Left cardiac atrium (tissue), 4 donors: ENCODE results near the gene GNAI1. TPM values are rescaled to one million over a fixed set of nuclear protein-coding genes. Genes with fewer than 3 reads are reported as not detected.
A peak's percentile ranks its signal among the peaks of the same experiment; 100 is the strongest.

Source experiments
- ATAC-seq, 2 donors: fragments of 200-7000 bp; cut with Tn5 transposase; one replicate each; pipeline ENCODE4 v1.9.1; 2020; ENCODE audit warnings: mild to moderate bottlenecking in 2 of 2, moderate library complexity in 2 of 2
- DNase-seq: peaks from one replicate; pipeline ENCODE4 v3.0.0-alpha.2; 2020
- intact Hi-C, 2 donors: fragments of 100-400 bp; cut with DNase I; formaldehyde crosslinking; loops; one replicate each; pipeline versions ENCODE4 v1.14.1 to v1.15.1; 2022 to 2023
- total RNA-seq, 2 donors: library from RNA; stranded (reverse); fragmentation: NEBNext Ultra II Directional; extraction: Animal tissue kit (Norgen Biotek cat#: 25700); gene quantifications; one replicate each; pipeline ENCODE4 v1.2.1, GENCODE V29; 2021
- donor health status: DM: no; HTN: yes; CAD: no.
- donor health status: DM: no; HTN: yes; CAD: no; lungs with severe emphysema.
- donor health status: DM: yes; HTN: yes; CAD: no.
- donor health status: Dilated cardiomyopathy.

Gene GNAI1
- total RNA-seq, 2 donors from 2014 or later = 16.0 to 18.4 TPM

DNA sequence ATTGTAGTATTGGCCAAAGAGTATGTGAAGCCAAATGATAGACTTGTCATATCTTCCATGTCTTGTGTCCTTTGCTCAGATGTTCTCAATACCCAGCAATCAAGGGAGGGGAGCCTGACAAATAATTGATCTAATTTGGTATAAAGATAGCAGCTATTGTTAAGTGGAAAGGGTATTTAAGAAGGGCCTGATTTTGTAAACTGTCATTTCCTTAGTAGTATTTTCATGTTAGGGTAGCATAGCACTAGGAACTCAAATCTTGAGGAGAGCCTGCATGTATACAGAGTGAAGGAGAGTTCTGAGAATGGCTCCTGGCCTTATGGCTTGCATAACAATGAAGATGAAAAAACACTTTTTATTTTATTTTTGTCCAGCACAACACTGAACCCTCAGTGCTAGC, 53.1 kb downstream of the GNAI1 start:
- DNase-seq = no peak
- intact Hi-C loops = no loop called here
- ATAC-seq = no peak

GRCh38 chr7:80189638-80190037, 55.0 kb downstream of the GNAI1 start:
- intact Hi-C loops = no loop called here
- ATAC-seq = no peak
- DNase-seq = no peak

- no peak for ATAC-seq
Measured at GRCh38 chr7:80197627-80198026, 63.0 kb downstream of the GNAI1 start.

GRCh38 chr7:80199051-80199450, 64.4 kb downstream of the GNAI1 start:
- ATAC-seq = no peak
- DNase-seq = no peak
- intact Hi-C loops = no loop called here

More at GRCh38 chr7:80197627-80198026, 63.0 kb downstream of the GNAI1 start:
- intact Hi-C loops = no loop called here
- DNase-seq = no peak

- ATAC-seq = no peak
- intact Hi-C loops = no loop called here
Measured at GRCh38 chr7:80204454-80204853, 69.8 kb downstream of the GNAI1 start.

GRCh38 chr7:80204919-80205318, 70.3 kb downstream of the GNAI1 start:
- no peak for DNase-seq
- intact Hi-C loops = no loop called here
- ATAC-seq = no peak

More at GRCh38 chr7:80204454-80204853, 69.8 kb downstream of the GNAI1 start:
- no peak for DNase-seq

DNA sequence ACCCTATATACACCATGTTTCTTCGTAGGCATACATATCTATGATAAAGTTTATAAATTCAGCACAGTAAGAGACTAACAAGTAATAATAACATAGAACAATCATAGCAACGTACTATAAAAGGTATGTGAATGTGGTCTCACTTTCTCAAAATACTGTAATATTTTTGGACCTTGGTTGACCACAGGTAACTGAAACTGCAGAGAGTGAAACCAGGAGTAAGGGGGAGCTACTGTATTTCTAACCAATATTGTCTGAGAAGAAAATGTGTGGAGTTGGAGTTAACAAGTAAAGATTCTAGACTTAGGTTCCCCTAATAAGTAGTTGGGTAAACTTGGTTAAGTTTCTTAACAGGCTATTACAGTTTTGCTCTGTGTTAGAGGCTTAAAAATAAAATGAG, 72.1 kb downstream of the GNAI1 start:
- DNase-seq (no peak), ATAC-seq (no peak)
- intact Hi-C loops = no loop called here

- intact Hi-C loops = no loop called here
- no peak for DNase-seq
- ATAC-seq = no peak
Measured at GRCh38 chr7:80207501-80207900, 72.9 kb downstream of the GNAI1 start.

DNA sequence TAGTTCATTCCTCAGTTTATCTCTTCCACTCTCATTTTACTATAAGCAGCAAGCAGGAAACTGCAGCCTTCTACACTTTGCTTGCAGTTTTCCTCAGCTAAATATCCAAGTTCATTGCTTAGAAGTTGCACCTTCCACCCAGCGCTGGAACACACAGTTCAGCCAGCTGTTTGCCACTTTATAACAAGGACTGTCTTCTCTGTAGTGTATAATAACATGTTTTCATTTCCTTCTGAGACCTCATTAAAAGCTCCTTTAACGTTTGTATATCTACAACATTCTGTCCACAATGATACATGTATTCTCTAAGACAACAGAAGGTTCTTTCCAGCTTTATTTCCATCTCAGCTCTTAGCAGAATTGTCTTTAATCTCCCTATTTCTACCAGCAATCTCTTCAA, 74.1 kb downstream of the GNAI1 start:
- no peak for DNase-seq
- no peak for ATAC-seq
- intact Hi-C loops = no loop called here

- intact Hi-C loops = no loop called here
- ATAC-seq = no peak
Measured at GRCh38 chr7:80210400-80210799, 75.8 kb downstream of the GNAI1 start.

DNA sequence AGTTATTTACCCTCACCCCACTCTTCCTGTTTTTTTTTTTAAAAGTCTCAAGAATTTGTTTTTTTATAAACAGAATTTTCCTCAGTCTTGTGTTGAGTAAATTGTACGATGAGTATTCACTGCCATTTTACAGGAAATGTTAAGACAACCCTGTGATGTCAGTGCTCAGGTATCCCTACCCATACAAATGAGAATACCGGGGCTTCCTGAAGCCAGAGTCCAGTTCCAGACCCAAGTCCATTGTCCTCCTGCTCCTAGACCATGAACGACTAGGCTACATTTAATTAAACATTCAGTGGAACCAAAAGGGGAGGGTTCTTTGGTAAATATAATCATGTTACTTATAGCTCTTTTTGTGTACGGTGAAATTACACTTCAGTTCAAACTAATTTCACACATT, 79.2 kb downstream of the GNAI1 start:
- ATAC-seq = no peak
- DNase-seq = no peak
- intact Hi-C loops = no loop called here

More at GRCh38 chr7:80210400-80210799, 75.8 kb downstream of the GNAI1 start:
- DNase-seq = no peak

DNA sequence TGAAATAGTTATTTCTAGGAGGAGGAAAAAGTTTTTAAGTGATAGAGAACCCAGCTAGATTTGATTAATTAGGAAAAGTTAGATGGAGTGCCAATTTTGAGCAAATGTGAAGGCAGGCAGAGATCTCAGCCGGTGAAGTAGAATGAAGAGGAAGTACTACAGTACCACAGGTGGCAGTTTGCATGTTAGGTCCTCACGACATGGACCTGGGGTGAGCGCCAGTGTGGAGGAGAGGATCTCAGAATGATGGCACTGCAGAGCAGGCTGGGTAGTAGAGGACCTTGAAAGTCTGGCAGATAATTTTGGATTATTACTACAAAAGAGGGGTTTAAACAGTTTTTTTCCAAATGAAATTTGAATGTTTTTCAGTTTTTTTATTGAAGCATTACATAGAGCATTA, 81.1 kb downstream of the GNAI1 start:
- DNase-seq = no peak
- no peak for ATAC-seq
- intact Hi-C loops = no loop called here

DNA sequence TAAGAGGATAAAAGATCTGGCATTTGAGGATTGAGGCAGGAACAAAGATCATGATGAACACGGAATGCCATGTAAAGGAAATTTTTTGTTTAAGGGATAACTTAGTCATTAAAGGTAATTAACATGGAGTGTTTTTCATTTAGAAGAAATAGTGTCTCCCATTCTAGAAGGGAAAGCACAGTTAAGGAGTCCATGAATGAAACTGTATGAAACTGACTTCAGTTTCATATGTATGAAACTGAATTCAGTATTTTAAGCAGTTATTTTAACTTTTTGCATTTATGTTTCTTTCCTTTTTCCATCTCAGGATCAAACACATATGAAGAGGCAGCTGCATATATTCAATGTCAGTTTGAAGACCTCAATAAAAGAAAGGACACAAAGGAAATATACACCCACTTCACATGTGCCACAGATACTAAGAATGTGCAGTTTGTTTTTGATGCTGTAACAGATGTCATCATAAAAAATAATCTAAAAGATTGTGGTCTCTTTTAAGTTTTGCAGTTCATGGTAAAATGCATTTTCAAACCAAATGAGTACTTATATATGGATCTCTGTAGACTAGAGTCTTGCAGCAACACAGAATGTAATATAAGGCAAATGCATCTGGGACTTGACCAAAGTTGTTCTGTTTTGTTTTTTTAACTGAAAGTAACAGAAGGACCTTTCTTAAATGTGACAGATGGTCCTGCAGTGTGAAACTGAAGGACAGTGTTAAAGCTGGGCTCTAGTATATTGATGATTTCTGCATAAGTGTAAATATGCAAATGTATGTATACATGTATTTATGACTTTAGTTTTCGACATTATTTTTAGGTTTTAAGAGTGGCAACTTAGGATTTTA, 82.6 kb downstream of the GNAI1 start:
- DNase-seq = no peak

DNA sequence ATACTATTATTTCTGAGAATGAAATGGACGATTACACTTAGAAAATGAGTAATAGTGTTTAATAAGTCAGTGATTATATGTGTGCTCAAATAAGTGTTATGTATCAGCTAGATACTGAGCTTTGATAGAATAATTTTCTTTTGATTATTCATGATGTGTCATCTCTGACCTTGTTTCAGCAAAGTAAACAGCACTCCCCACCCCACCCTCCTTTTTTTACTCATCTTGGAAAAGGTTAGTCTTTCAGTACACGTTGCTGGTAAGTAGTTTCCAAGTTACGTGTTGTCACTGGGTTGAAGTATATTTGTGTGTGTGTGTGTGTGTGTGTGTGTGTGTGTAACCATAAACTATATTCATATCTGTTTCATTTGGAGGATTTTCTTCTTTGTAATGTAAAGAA, 84.1 kb downstream of the GNAI1 start:
- peak in 1 of 2 donors; percentile 79 for ATAC-seq
- DNase-seq = no peak
- intact Hi-C loops = no loop called here

More for the DNA sequence above, 82.6 kb downstream of the GNAI1 start:
- ATAC-seq = no peak
- intact Hi-C loops = no loop called here

- ATAC-seq = no peak
- intact Hi-C loops = no loop called here
- DNase-seq = no peak
Measured at GRCh38 chr7:80220022-80220634, 85.5 kb downstream of the GNAI1 start.

DNA sequence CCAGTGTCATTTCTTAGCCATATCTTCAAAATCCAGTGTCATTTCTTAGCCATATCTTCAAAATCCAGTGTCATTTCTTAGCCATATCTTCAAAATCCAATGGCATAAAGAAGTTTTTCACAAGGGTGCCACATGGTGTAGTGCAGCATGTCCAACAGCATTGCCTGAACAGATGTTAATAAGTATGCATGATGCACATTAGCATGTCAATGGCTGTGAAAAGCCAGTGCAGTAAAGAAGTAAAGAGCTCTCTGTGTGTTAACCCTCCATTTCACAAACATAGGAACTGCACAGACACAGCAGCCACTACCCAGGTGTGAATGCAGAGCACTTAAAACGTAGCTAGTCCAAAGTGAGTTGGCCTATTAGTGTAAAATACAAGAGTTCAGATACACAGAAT, 89.8 kb downstream of the GNAI1 start:
- no peak for DNase-seq
- no peak for ATAC-seq
- intact Hi-C loops = no loop called here

DNA sequence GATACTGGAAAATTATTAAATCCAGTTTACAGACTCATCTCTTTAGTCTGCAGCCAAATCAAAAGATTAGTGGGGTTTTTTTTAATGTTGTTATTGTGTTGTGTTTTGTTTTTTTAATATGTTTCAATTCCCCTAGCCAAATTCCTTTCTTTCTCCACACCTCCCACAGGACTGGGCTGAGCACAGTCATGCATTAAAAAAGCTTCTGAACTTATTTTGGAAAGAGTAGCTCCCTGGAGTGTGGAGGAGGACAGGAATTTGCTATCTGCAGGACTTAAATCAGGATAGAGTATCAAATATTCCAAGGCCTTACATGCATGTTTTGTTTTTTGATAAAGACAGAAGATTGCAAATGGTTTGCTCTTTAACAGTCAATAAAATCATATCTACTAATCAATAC, 90.7 kb downstream of the GNAI1 start:
- DNase-seq = no peak
- intact Hi-C loops = no loop called here
- ATAC-seq = peak in 1 of 2 donors; percentile 72

DNA sequence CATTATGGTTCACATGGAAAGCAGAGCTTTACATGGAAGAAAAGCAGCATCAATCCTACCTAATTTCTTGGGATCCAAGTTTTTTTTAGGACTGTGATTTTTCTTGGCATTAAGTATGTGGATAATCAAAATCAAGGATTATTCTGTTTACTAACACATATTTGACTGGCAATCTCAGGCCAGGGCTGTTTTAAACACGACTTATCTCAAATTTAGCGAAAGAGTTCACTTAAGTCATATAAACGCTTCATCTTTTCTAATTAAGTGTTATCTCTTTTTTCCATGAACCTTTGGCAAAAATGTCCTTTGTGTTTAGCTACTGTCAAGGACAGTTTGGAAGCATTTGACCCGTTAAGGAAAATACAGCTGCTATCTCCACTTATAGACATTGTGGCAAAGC, 92.0 kb downstream of the GNAI1 start:
- ATAC-seq = no peak
- DNase-seq = no peak
- intact Hi-C loops = no loop called here

GRCh38 chr7:80230327-80230726, 95.7 kb downstream of the GNAI1 start:
- no peak for DNase-seq
- no peak for ATAC-seq
- intact Hi-C loops = no loop called here

DNA sequence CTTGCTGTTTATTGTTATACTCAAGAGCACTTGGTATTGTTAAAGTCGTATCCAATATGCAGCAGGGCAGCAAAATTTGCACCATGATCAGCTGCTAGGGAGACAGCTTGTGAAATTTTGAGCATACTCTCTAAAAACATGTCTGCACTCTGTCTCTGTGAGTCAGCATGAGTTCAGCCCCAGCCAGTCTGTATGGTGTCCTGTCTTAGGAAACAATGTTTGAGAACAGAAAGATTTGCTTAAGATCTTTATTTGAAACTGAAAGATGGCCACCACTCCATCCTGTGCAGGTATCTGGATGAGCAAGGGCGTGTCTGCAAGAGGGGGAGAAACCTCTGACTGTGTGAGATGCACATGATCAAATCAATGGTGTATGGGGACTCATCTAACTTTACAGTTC, 97.1 kb downstream of the GNAI1 start:
- peak in 1 of 2 donors; percentile 45 for ATAC-seq

More for the DNA sequence above, 97.1 kb downstream of the GNAI1 start:
- intact Hi-C loops = no loop called here
- no peak for DNase-seq
